ENCODE data around the gene HS3ST3A1.

HS3ST3A1 gene

GRCh38 chr17:13457783-13458182 lies 143.9 kb downstream of the HS3ST3A1 start:
- no peaks in the 10 kb centered on the region for H3K9me3 ChIP-seq (ENCODE audit: control insufficient read depth, insufficient read depth, low read length)
- no peaks in the 10 kb centered on the region for H3K79me2 ChIP-seq (ENCODE audit: control insufficient read depth, low read length)
- TF ChIP-seq CTCF (IDR thresholded peaks at IDR 0.05; ENCODE audit: low read depth, low read length, poor library complexity, severe bottlenecking) (no peak), EZH2phosphoT487 (IDR thresholded peaks at IDR 0.05; ENCODE audit: borderline replicate concordance, low read length) (no peak)
- H3K4me2 ChIP-seq (ENCODE audit: low read length), result no peak overlapping the region
- H3K4me3 ChIP-seq (ENCODE audit: low read length), result no peak overlapping the region
- H3K27ac ChIP-seq (ENCODE audit: low read depth, low read length), result no peak overlapping the region
- H3F3A ChIP-seq (ENCODE audit: control insufficient read depth, insufficient read depth), result no peaks in the 10 kb centered on the region
- no peaks in the 10 kb centered on the region for H3K36me3 ChIP-seq (ENCODE audit: control insufficient read depth, low read length)
- H3K9me2 ChIP-seq (replicated peaks; ENCODE audit: control insufficient read depth, low read length), result no peaks in the 10 kb centered on the region
- no peaks in the 10 kb centered on the region for H4K20me1 ChIP-seq (ENCODE audit: control insufficient read depth, insufficient read depth, low read depth, low read length)
- H3K27me3 ChIP-seq (ENCODE audit: control insufficient read depth, low read length), result no peaks in the 10 kb centered on the region
- no peaks in the 10 kb centered on the region for H3K4me1 ChIP-seq (ENCODE audit: control insufficient read depth, low read length)

Data from DOHH2 (cell line).